IMR-90 (cell line): ENCODE data around the gene RBBP8NL. TPM values are rescaled to one million over a fixed set of nuclear protein-coding genes. Genes with fewer than 3 reads are reported as not detected.
A peak's percentile ranks its signal among the peaks of the same experiment; 100 is the strongest.

Experiments used
- ATAC-seq: fragments of 200-7000 bp; cut with Tn5 transposase; 2 replicates; pipeline ENCODE4 v1.9.1; 2020; ENCODE audit warnings: low read depth, mild to moderate bottlenecking, moderate library complexity
- BruUV-seq: library from RNA; stranded (reverse); fragments of 400-500 nt; replicated peaks from 2 replicates; lab custom pipeline; 2021; lab: Mats Ljungman, UMichigan
- CTCF ChIA-PET: fragments of 300-600 bp; formaldehyde crosslinking; extraction: SDS; loops from one replicate; lab custom pipeline; 2021; ENCODE audit warnings: antibody characterized with exemption; lab: Yijun Ruan, JAX
- POLR2A ChIA-PET: fragments of 300-600 bp; sonication (Branson Sonifier 250); formaldehyde crosslinking; loops from one replicate; lab custom pipeline; 2022; ENCODE audit warnings: antibody characterized with exemption; ENCODE audit not compliant: unreplicated experiment; lab: Charles Lee
- DNase-seq: peaks from one replicate; pipeline ENCODE4 v3.0.0; 2013
- H2AFZ ChIP-seq: replicated peaks from 2 replicates; pipeline ENCODE3; 2013; ENCODE audit warnings: low read length, mild to moderate bottlenecking; ENCODE audit not compliant: poor library complexity
- H2AK5ac ChIP-seq: 2 replicates; pipeline ENCODE4 v1.6.1; 2013; ENCODE audit warnings: low read depth, low read length, inconsistent platforms
- H2AK9ac ChIP-seq: replicated peaks from 2 replicates; pipeline ENCODE3; 2013; ENCODE audit warnings: mild to moderate bottlenecking, low read depth, low read length, moderate library complexity; ENCODE audit not compliant: poor library complexity
- H2BK120ac ChIP-seq: 2 replicates; pipeline ENCODE4 v1.6.1; 2013; ENCODE audit warnings: low read depth, low read length, inconsistent platforms
- H2BK15ac ChIP-seq: 3 replicates; pipeline ENCODE4 v1.6.1; 2013; ENCODE audit warnings: low read depth, low read length, inconsistent platforms
- H2BK20ac ChIP-seq: 2 replicates; pipeline ENCODE4 v1.6.1; 2013; ENCODE audit warnings: low read depth, mild to moderate bottlenecking, inconsistent platforms, low read length, moderate library complexity
- H2BK5ac ChIP-seq: 2 replicates; pipeline ENCODE4 v1.6.1; 2013; ENCODE audit warnings: mild to moderate bottlenecking, low read depth, low read length, inconsistent platforms; ENCODE audit not compliant: poor library complexity, severe bottlenecking
- H3K14ac ChIP-seq: replicated peaks from 2 replicates; pipeline ENCODE4 v1.6.1; 2013; ENCODE audit warnings: low read depth, low read length, inconsistent platforms
- H3K18ac ChIP-seq: 2 replicates; pipeline ENCODE4 v1.6.1; 2013; ENCODE audit warnings: low read depth, low read length, control low read depth
- H3K23ac ChIP-seq: 2 replicates; pipeline ENCODE4 v1.6.1; 2013; ENCODE audit warnings: low read depth, low read length, inconsistent platforms
- H3K27ac ChIP-seq: 2 replicates; pipeline ENCODE4 v1.5.1; 2013; ENCODE audit warnings: mild to moderate bottlenecking, control low read depth, low read length; ENCODE audit not compliant: insufficient read depth
- H3K27me3 ChIP-seq: 2 replicates; pipeline ENCODE4 v1.6.1; 2013; ENCODE audit warnings: low read length; ENCODE audit not compliant: control insufficient read depth, insufficient read depth
- H3K36me3 ChIP-seq: 2 replicates; pipeline ENCODE4 v1.6.1; 2013; ENCODE audit warnings: low read length, mixed read lengths; ENCODE audit not compliant: control insufficient read depth, insufficient read depth
- H3K4ac ChIP-seq: 2 replicates; pipeline ENCODE4 v1.6.1; 2013; ENCODE audit warnings: low read depth, low read length, inconsistent platforms
- H3K4me1 ChIP-seq: 2 replicates; pipeline ENCODE4 v1.6.1; 2013; ENCODE audit warnings: low read length, mixed read lengths; ENCODE audit not compliant: control insufficient read depth, insufficient read depth
- H3K4me2 ChIP-seq: 2 replicates; pipeline ENCODE4 v1.6.1; 2013; ENCODE audit warnings: low read depth, mild to moderate bottlenecking, control low read depth, low read length, moderate library complexity
- H3K4me3 ChIP-seq: 2 replicates; pipeline ENCODE4 v1.5.1; 2013; ENCODE audit warnings: low read depth, mild to moderate bottlenecking, control low read depth, low read length, moderate library complexity; ENCODE audit not compliant: insufficient read depth
- H3K56ac ChIP-seq: 2 replicates; pipeline ENCODE4 v1.6.1; 2013; ENCODE audit warnings: low read length, inconsistent platforms; ENCODE audit not compliant: insufficient read depth; ENCODE audit errors: extremely low read depth
- H3K79me1 ChIP-seq, 2 experiments: 2 replicates each; pipeline ENCODE4 v1.6.1; 2013; ENCODE audit warnings: low read length in 2 of 2, inconsistent platforms in 1 of 2, low read depth in 1 of 2
- H3K9ac ChIP-seq: 2 replicates; pipeline ENCODE4 v1.6.1; 2013; ENCODE audit warnings: low read depth, low read length, control low read depth
- H3K9me1 ChIP-seq: 2 replicates; pipeline ENCODE4 v1.6.1; 2013; ENCODE audit warnings: low read length, inconsistent platforms; ENCODE audit not compliant: insufficient read depth
- H3K9me3 ChIP-seq: 2 replicates; pipeline ENCODE4 v1.6.1; 2013; ENCODE audit warnings: low read length; ENCODE audit not compliant: control insufficient read depth, insufficient read depth
- H4K20me1 ChIP-seq: 2 replicates; pipeline ENCODE4 v1.6.1; 2013; ENCODE audit warnings: low read length, inconsistent platforms; ENCODE audit not compliant: insufficient read depth
- H4K5ac ChIP-seq: 2 replicates; pipeline ENCODE4 v1.6.1; 2013; ENCODE audit warnings: mild to moderate bottlenecking, low read depth, low read length, control low read depth
- H4K8ac ChIP-seq, 2 experiments: 2 replicates each; pipeline ENCODE4 v1.6.1; 2013; ENCODE audit warnings: low read depth in 2 of 2, low read length in 2 of 2, control low read depth in 1 of 2, inconsistent platforms in 1 of 2
- H4K91ac ChIP-seq: 2 replicates; pipeline ENCODE4 v1.6.1; 2013; ENCODE audit warnings: low read depth, low read length, inconsistent platforms; ENCODE audit not compliant: insufficient read depth
- CEBPB ChIP-seq: IDR thresholded peaks from 2 replicates; pipeline ENCODE4 v1.6.1; 2012; ENCODE audit warnings: low read depth, low read length, improper control_type of control experiment
- ELK1 ChIP-seq: fragments of 150-350 bp; IDR thresholded peaks from 2 replicates; pipeline ENCODE4 v1.6.1; 2016; ENCODE audit warnings: low read depth, mild to moderate bottlenecking, low read length, moderate library complexity, borderline replicate concordance
- WGBS, 2 experiments: methylation state at CpG; one replicate each; pipeline versions ENCODE4 v1.1.5 to v1.1.7; 2013; ENCODE audit warnings: missing lambda C conversion rate in 2 of 2; ENCODE audit not compliant: insufficient read length in 1 of 2; ENCODE audit errors: extremely low coverage in 2 of 2; 5-methylcytosine and 5-hydroxymethylcytosine counted together
- dilution Hi-C: fragments of 300-500 bp; cut with HindIII; formaldehyde crosslinking; loops from one replicate; pipeline ENCODE4 v1.14.3; 2018; ENCODE audit warnings: low sequenced_read_pairs; ENCODE audit not compliant: unreplicated experiment
- in situ Hi-C: fragments of 300-500 bp; cut with MboI; formaldehyde crosslinking; loops from 3 replicates; pipeline ENCODE4 v1.14.3; 2019; ENCODE audit warnings: low sequenced_read_pairs, inconsistent platforms, mixed read lengths
- intact Hi-C: fragments of 100-400 bp; cut with micrococcal nuclease; formaldehyde crosslinking; loops from 2 replicates; pipeline ENCODE4 v1.10.0; 2022
- polyA plus RNA-seq, 3 experiments: library from polyadenylated mRNA; depleted of rRNA; stranded (reverse); fragments of >200 nt; gene quantifications; 2 replicates each; pipeline ENCODE4 v1.2.3, GENCODE V29; 2012; ENCODE audit warnings: low replicate concordance in 1 of 3
- total RNA-seq: library from RNA; depleted of rRNA; stranded (reverse); fragments of >200 nt; gene quantifications from 2 replicates; pipeline ENCODE4 v1.2.3, GENCODE V29; 2012

Gene RBBP8NL
- total and polyA plus RNA-seq, 2 of the 4 experiments (the other 2 are of a cell fraction): not detected

GRCh38 chr20:62370115-62370806, 57.1 kb downstream of the RBBP8NL start:
- H3K27ac ChIP-seq: peak overlapping the region; percentile 51; the same call in 1 of the 2 replicates
- ATAC-seq (peak; percentile 13; the same call in 1 of the 2 replicates), DNase-seq (peak; percentile 79)
- H2BK20ac ChIP-seq: peak overlapping the region; percentile 42; the same call in 1 of the 2 replicates
- peaks cover 46% of the 10 kb centered on the region for H3K4me1 ChIP-seq
- intact Hi-C loops (no loop called here), in situ Hi-C loops (no loop called here), dilution Hi-C loops (no loop called here)
- H3K14ac ChIP-seq: 0 out of 2 replicates have a peak overlapping the region, but pooled peaks have one; percentile 58
- peak overlapping the region; percentile 88 for H2AK9ac ChIP-seq
- H2BK5ac ChIP-seq: no peak overlapping the region
- H2BK15ac ChIP-seq: no peak overlapping the region
- no peaks in the 10 kb centered on the region for H3K36me3 ChIP-seq
- peaks cover 12% of the 10 kb centered on the region for H4K20me1 ChIP-seq
- H3K9me1 ChIP-seq: peaks cover 13% of the 10 kb centered on the region; the same call in 1 of the 2 replicates
- no TSS peak for BruUV-seq
- no peak overlapping the region for H3K56ac ChIP-seq
- no peak overlapping the region for H3K4me3 ChIP-seq
- no peaks in the 10 kb centered on the region for H3K9me3 ChIP-seq
- peak overlapping the region; percentile 58; the same call in 1 of the 2 replicates for H2AK5ac ChIP-seq
- peak overlapping the region; percentile 3; the same call in 1 of the 2 replicates for H3K18ac ChIP-seq
- no peak overlapping the region for H3K9ac ChIP-seq
- peak overlapping the region; percentile 67 for H2AFZ ChIP-seq
- 48% methylated on average over 8 of the region's 19 CpGs; no CpG with 5 or more reads in 1 of the 2 experiments for WGBS, 2 experiments
- ChIA-PET CTCF (interaction anchor here (0.6 kb wide), 1 partner anchor 68 kb away, joined by 3 read pairs; the partner anchor contains the start of gene ADRM1), POLR2A (interaction anchor here (0.5 kb wide), 1 partner anchor 10 kb away, joined by 3 read pairs; no protein-coding TSS in a partner anchor)
- H2BK120ac ChIP-seq: peak overlapping the region; percentile 80
- H4K8ac ChIP-seq: peak overlapping the region in 1 of 2 experiments; percentile 64; a peak in 1 of 4 replicates
- H3K27me3 ChIP-seq: no peaks in the 10 kb centered on the region
- 0 out of 2 replicates have a peak overlapping the region, but pooled peaks have one; percentile 27 for H4K91ac ChIP-seq
- TF ChIP-seq ELK1 (no peak), CEBPB (peak; percentile 5; the same call in 1 of the 2 replicates)
- H3K4me2 ChIP-seq: no peak overlapping the region
- H3K23ac ChIP-seq: no peak overlapping the region
- no peaks in the 10 kb centered on the region for H3K79me1 ChIP-seq
- peak overlapping the region; percentile 66 for H3K4ac ChIP-seq
- peak overlapping the region; percentile 23; the same call in 1 of the 2 replicates for H4K5ac ChIP-seq
